ENCODE measurements around the gene CDC42BPB. TPM values are rescaled to one million over a fixed set of nuclear protein-coding genes. Genes with fewer than 3 reads are reported as not detected.

CDC42BPB gene
- total RNA-seq, 4 donors from 2014 or later, result 30.0 to 64.3 (median 32.6) TPM

GRCh38 chr14:103070971-103071542, 13.7 kb upstream of the CDC42BPB start:
- ATAC-seq (no peak), DNase-seq (no peak)
- Histone ChIP-seq H3K36me3 (no peaks in the 10 kb centered on the region), H3K9me3 (no peaks in the 10 kb centered on the region), H3K4me1 (peaks cover 8 to 17% of the 10 kb centered on the region in 2 donors), H3K4me3 (no peak overlapping the region), H3K27ac (no peak overlapping the region), H3K27me3 (no peaks in the 10 kb centered on the region)
- in situ Hi-C loops (cut with MboI; ENCODE audit: low sequenced_read_pairs in 4 of 4) (no loop called here), intact Hi-C loops (cut with DNase I; ENCODE audit: low total_unique reads) (no loop called here)
- TF ChIP-seq POLR2A (IDR thresholded peaks at IDR 0.05) (no peak), CTCF (IDR thresholded peaks at IDR 0.05 in 4 of 5, conservative IDR thresholded peaks at IDR 0.05 in 1 of 5) (no peak)

GRCh38 chr14:103070263-103070885, 13.0 kb upstream of the CDC42BPB start:
- Histone ChIP-seq H3K9me3 (no peaks in the 10 kb centered on the region), H3K4me3 (no peak overlapping the region), H3K27me3 (no peaks in the 10 kb centered on the region), H3K4me1 (peaks cover 8 to 12% of the 10 kb centered on the region in 2 donors), H3K27ac (no peak overlapping the region), H3K36me3 (no peaks in the 10 kb centered on the region)
- TF ChIP-seq POLR2A (IDR thresholded peaks at IDR 0.05) (no peak), CTCF (IDR thresholded peaks at IDR 0.05 in 4 of 5, conservative IDR thresholded peaks at IDR 0.05 in 1 of 5) (no peak)
- intact Hi-C loops (cut with DNase I; ENCODE audit: low total_unique reads) (no loop called here), in situ Hi-C loops (cut with MboI; ENCODE audit: low sequenced_read_pairs in 4 of 4) (no loop called here)
- DNase-seq, result no peak
- ATAC-seq, result no peak

GRCh38 chr14:103068351-103069073, 11.2 kb upstream of the CDC42BPB start:
- H3K9me3 ChIP-seq, result no peaks in the 10 kb centered on the region
- ATAC-seq, result no peak
- in situ Hi-C loops (cut with MboI; ENCODE audit: low sequenced_read_pairs in 4 of 4) (no loop called here), intact Hi-C loops (cut with DNase I; ENCODE audit: low total_unique reads) (no loop called here)
- no peak for DNase-seq
- H3K4me1 ChIP-seq, result peaks cover 0 to 4% of the 10 kb centered on the region in 2 donors
- no peaks in the 10 kb centered on the region for H3K27me3 ChIP-seq
- H3K27ac ChIP-seq, result peak overlapping the region in 1 of 4 donors; percentile 5
- TF ChIP-seq CTCF (IDR thresholded peaks at IDR 0.05 in 4 of 5, conservative IDR thresholded peaks at IDR 0.05 in 1 of 5) (no peak), POLR2A (IDR thresholded peaks at IDR 0.05) (no peak)
- no peaks in the 10 kb centered on the region for H3K36me3 ChIP-seq
- no peak overlapping the region for H3K4me3 ChIP-seq

- DNase-seq (peak in 1 of 2 donors; percentile 46), ATAC-seq (peak; percentile 43 to 50)
- no peaks in the 10 kb centered on the region for H3K36me3 ChIP-seq
- H3K27me3 ChIP-seq, result no peaks in the 10 kb centered on the region
- in situ Hi-C loops (cut with MboI; ENCODE audit: low sequenced_read_pairs in 4 of 4) (no loop called here), intact Hi-C loops (cut with DNase I; ENCODE audit: low total_unique reads) (no loop called here)
- no peaks in the 10 kb centered on the region for H3K9me3 ChIP-seq
- H3K27ac ChIP-seq, result peak overlapping the region in 2 of 4 donors; percentile 5 to 13
- H3K4me1 ChIP-seq, result peaks cover 0 to 4% of the 10 kb centered on the region in 2 donors
- no peak overlapping the region for H3K4me3 ChIP-seq
- no peak for TF ChIP-seq CTCF (IDR thresholded peaks at IDR 0.05 in 4 of 5, conservative IDR thresholded peaks at IDR 0.05 in 1 of 5)
- no peak for TF ChIP-seq POLR2A (IDR thresholded peaks at IDR 0.05)
Measured at GRCh38 chr14:103067231-103067954, 10.0 kb upstream of the CDC42BPB start.

All from gastrocnemius medialis (tissue), 4 donors.